SK-N-SH (cell line): Measurements from ENCODE around the gene NUP42.

ENCODE experiments used
- CHD2 ChIP-seq: fragments of 150-350 bp; IDR thresholded peaks from 2 replicates; pipeline ENCODE4 v1.6.1; 2018; ENCODE audit warnings: low read length; ENCODE audit not compliant: partially characterized antibody
- EP300 ChIP-seq, 2 experiments: IDR thresholded peaks; 2 replicates each; pipeline versions ENCODE4 v1.4.0 to v1.6.1; 2012; ENCODE audit warnings: borderline replicate concordance in 1 of 2, low read depth in 1 of 2, low read length in 1 of 2
- EZH2phosphoT487 ChIP-seq: fragments of 200-600 bp; sonication (generic); IDR thresholded peaks from 2 replicates; pipeline ENCODE4 v1.6.1; 2017; ENCODE audit warnings: low read depth, mixed run types, mild to moderate bottlenecking, antibody characterized with exemption, moderate library complexity, borderline replicate concordance
- FOXM1 ChIP-seq: IDR thresholded peaks from 2 replicates; pipeline ENCODE4 v1.4.0; 2012; ENCODE audit warnings: low read depth, mild to moderate bottlenecking
- POLR2AphosphoS5 ChIP-seq: IDR thresholded peaks from 2 replicates; pipeline ENCODE4 v1.6.1; 2012; ENCODE audit warnings: low read depth, low read length
- SIN3A ChIP-seq: IDR thresholded peaks from 2 replicates; pipeline ENCODE4 v1.6.1; 2012; ENCODE audit warnings: low read depth, mild to moderate bottlenecking, low read length, moderate library complexity, borderline replicate concordance
- TF ChIP-seq, protein P1 (sequence below): fragments of 200-600 bp; sonication (generic); IDR thresholded peaks from 2 replicates; pipeline ENCODE4 v1.6.1; 2017; ENCODE audit warnings: antibody characterized with exemption, mild to moderate bottlenecking, moderate library complexity
- TF ChIP-seq, protein P2 (sequence below): fragments of 150-350 bp; IDR thresholded peaks from 2 replicates; pipeline ENCODE4 v1.6.1; 2017; ENCODE audit warnings: antibody characterized with exemption, low read length, low read depth, borderline replicate concordance
- TF ChIP-seq, protein P3 (sequence below): IDR thresholded peaks from 2 replicates; pipeline ENCODE4; 2012
- TF ChIP-seq, protein P4 (sequence below): IDR thresholded peaks from 2 replicates; pipeline ENCODE4 v1.6.1; 2012; ENCODE audit warnings: mild to moderate bottlenecking, low read depth, low read length, moderate library complexity

DNA sequence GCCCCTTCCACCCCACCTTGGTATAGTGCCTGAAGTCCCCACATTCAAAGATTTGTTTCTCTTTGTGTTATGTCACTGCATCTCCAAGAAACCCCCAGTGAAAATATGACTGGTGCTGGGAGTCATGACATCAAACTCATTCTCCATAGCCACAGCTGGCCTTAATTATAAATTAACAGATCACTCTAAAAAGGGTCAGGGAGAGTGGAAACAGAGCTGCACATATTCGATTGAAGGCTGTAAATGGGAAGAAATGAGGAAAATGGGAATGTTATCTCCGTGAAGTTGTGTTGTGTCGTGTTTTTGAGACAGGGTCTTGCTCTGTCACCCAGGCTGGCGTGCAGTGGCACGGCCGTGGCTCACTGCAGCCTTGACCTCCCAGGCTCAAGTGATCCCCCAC, 24.2 kb upstream of the NUP42 start:
- peak in 1 of 2 experiments; percentile 80; a peak in 2 of 4 replicates for TF ChIP-seq EP300 (IDR thresholded peaks at IDR 0.05; ENCODE audit: borderline replicate concordance in 1 of 2, low read depth in 1 of 2, low read length in 1 of 2)
- TF ChIP-seq, protein P1, sequence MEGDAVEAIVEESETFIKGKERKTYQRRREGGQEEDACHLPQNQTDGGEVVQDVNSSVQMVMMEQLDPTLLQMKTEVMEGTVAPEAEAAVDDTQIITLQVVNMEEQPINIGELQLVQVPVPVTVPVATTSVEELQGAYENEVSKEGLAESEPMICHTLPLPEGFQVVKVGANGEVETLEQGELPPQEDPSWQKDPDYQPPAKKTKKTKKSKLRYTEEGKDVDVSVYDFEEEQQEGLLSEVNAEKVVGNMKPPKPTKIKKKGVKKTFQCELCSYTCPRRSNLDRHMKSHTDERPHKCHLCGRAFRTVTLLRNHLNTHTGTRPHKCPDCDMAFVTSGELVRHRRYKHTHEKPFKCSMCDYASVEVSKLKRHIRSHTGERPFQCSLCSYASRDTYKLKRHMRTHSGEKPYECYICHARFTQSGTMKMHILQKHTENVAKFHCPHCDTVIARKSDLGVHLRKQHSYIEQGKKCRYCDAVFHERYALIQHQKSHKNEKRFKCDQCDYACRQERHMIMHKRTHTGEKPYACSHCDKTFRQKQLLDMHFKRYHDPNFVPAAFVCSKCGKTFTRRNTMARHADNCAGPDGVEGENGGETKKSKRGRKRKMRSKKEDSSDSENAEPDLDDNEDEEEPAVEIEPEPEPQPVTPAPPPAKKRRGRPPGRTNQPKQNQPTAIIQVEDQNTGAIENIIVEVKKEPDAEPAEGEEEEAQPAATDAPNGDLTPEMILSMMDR = no peak
- TF ChIP-seq EZH2phosphoT487 = no peak
- no peak for TF ChIP-seq SIN3A
- TF ChIP-seq POLR2AphosphoS5 = no peak
- TF ChIP-seq FOXM1 = no peak
- TF ChIP-seq, protein P2, sequence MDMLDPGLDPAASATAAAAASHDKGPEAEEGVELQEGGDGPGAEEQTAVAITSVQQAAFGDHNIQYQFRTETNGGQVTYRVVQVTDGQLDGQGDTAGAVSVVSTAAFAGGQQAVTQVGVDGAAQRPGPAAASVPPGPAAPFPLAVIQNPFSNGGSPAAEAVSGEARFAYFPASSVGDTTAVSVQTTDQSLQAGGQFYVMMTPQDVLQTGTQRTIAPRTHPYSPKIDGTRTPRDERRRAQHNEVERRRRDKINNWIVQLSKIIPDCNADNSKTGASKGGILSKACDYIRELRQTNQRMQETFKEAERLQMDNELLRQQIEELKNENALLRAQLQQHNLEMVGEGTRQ = no peak
- TF ChIP-seq, protein P3, sequence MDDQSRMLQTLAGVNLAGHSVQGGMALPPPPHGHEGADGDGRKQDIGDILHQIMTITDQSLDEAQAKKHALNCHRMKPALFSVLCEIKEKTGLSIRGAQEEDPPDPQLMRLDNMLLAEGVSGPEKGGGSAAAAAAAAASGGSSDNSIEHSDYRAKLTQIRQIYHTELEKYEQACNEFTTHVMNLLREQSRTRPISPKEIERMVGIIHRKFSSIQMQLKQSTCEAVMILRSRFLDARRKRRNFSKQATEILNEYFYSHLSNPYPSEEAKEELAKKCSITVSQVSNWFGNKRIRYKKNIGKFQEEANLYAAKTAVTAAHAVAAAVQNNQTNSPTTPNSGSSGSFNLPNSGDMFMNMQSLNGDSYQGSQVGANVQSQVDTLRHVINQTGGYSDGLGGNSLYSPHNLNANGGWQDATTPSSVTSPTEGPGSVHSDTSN = no peak
- peak; percentile 72 for TF ChIP-seq CHD2
- TF ChIP-seq, protein P4, sequence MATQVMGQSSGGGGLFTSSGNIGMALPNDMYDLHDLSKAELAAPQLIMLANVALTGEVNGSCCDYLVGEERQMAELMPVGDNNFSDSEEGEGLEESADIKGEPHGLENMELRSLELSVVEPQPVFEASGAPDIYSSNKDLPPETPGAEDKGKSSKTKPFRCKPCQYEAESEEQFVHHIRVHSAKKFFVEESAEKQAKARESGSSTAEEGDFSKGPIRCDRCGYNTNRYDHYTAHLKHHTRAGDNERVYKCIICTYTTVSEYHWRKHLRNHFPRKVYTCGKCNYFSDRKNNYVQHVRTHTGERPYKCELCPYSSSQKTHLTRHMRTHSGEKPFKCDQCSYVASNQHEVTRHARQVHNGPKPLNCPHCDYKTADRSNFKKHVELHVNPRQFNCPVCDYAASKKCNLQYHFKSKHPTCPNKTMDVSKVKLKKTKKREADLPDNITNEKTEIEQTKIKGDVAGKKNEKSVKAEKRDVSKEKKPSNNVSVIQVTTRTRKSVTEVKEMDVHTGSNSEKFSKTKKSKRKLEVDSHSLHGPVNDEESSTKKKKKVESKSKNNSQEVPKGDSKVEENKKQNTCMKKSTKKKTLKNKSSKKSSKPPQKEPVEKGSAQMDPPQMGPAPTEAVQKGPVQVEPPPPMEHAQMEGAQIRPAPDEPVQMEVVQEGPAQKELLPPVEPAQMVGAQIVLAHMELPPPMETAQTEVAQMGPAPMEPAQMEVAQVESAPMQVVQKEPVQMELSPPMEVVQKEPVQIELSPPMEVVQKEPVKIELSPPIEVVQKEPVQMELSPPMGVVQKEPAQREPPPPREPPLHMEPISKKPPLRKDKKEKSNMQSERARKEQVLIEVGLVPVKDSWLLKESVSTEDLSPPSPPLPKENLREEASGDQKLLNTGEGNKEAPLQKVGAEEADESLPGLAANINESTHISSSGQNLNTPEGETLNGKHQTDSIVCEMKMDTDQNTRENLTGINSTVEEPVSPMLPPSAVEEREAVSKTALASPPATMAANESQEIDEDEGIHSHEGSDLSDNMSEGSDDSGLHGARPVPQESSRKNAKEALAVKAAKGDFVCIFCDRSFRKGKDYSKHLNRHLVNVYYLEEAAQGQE = no peak
